GM12873 (cell line): ENCODE data around the gene TUBB4B.

Source experiments
- TF ChIP-seq, protein P1 (sequence below): IDR thresholded peaks from 2 replicates; pipeline ENCODE4 v1.5.1; 2012; ENCODE audit warnings: low read depth, mild to moderate bottlenecking, moderate library complexity, low read length, control low read depth; ENCODE audit not compliant: insufficient read depth; ENCODE audit errors: missing control alignments

The TUBB4B gene

DNA sequence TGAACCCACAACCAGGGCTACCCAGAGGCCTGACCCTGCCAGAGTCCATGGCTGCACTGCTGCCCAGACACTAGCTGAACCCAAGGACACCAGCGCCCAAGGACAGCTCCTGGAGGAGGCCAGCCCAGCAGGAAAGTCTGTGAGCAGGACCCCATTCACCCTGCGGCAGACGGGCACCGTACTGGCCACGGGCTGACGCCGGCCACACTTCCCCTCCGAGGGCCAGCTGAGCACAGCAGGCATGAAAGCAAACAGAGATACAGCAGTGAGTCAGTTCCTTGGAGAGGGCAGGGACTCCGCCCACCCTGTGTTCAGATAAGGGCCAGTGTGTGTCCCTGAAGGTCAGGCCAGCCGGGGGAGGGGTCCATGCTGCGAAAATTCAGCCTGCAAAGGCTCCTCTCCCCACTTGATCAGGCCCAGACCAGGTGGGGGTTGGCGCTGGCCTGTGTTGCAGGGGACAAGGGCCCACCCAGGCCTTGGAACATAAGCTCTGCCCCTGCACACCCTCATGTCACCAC lies 22.3 kb upstream of the TUBB4B start:
- TF ChIP-seq, protein P1, sequence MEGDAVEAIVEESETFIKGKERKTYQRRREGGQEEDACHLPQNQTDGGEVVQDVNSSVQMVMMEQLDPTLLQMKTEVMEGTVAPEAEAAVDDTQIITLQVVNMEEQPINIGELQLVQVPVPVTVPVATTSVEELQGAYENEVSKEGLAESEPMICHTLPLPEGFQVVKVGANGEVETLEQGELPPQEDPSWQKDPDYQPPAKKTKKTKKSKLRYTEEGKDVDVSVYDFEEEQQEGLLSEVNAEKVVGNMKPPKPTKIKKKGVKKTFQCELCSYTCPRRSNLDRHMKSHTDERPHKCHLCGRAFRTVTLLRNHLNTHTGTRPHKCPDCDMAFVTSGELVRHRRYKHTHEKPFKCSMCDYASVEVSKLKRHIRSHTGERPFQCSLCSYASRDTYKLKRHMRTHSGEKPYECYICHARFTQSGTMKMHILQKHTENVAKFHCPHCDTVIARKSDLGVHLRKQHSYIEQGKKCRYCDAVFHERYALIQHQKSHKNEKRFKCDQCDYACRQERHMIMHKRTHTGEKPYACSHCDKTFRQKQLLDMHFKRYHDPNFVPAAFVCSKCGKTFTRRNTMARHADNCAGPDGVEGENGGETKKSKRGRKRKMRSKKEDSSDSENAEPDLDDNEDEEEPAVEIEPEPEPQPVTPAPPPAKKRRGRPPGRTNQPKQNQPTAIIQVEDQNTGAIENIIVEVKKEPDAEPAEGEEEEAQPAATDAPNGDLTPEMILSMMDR: no peak

DNA sequence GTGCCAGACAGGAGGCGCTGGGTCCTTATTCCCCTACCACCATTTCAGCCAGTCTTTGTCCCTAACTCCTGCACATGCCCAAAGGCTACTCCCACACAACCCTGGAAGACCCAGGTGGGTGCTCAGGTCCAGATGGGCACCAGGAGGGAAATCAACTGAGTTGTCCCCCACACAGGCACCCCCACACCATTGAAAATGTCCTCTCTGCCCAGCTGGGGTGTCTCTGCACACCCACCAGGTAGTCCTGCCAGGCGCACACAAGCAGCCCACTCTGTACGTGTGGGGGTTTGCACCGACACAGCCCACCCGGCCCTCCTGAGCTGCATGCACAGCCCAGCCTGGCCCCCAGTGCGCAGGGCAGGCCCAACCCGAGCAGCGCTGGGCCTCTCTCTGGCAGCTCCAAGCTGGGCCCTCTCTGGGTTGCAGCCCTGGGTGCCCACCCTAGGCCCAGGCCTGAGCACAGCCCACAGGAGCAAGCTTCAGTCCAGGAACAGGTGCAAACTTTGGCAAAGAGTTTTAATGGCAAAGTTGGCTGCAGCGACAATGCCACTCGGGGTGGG lies 21.2 kb upstream of the TUBB4B start:
- TF ChIP-seq, protein P1: no peak

DNA sequence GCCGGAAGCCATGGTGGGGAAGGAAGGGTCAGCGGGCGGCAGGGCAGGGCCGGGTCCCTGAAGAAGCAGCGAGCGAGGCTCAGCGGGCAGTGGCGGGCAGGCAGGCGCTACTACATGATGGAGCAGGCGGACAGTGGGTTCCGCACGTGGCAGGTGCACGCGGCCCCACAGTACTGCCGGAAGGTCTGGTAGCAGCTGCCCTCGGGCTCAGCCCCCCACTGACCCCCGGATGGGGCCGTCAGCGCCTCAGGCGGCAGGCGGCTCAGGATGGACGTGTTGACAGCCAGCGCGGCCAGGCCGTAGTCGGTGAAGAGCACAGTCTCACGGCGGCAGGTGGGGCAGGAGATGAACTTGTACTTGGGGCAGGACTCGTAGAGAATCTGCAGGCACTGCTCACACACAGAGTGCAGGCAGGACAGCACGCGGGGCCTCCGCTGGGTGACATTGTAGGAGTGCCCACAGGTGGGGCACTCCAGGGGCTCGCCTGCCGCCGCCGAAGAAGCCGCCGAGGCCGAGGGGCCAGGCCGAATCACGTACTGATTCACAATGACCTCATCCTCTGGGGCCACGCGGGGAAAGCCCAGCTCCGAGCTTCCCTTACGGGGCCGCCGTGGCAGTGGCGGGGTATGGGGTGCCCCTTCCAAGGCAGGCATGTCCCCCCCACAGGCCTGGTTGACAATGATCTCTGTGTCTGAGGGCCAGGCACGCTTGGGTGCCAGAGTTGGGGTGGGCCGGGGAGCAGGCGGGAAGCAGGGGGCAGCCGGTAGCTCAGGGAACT lies 20.6 kb upstream of the TUBB4B start:
- TF ChIP-seq, protein P1: no peak

DNA sequence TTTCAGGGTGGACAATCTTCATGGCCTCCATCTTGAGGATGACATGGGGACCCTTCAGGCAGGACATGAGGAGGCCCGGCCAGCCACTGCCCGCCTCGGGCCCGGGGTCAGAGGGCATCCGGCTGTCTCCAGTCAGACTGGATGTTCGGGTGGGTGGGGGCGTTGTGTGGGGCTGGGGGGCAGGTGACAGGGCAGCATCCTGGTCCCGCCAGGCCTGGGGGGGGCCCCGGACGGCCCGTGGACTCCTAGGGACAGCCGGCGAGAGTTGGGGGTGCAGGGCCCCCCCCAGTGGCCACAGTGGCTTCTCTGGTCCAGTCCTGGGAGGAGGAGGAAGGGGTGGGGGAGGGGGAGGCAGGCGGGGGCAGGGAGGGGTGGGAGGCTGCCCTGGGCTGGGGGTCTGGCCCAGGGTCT lies 20.0 kb upstream of the TUBB4B start:
- TF ChIP-seq, protein P1: no peak

DNA sequence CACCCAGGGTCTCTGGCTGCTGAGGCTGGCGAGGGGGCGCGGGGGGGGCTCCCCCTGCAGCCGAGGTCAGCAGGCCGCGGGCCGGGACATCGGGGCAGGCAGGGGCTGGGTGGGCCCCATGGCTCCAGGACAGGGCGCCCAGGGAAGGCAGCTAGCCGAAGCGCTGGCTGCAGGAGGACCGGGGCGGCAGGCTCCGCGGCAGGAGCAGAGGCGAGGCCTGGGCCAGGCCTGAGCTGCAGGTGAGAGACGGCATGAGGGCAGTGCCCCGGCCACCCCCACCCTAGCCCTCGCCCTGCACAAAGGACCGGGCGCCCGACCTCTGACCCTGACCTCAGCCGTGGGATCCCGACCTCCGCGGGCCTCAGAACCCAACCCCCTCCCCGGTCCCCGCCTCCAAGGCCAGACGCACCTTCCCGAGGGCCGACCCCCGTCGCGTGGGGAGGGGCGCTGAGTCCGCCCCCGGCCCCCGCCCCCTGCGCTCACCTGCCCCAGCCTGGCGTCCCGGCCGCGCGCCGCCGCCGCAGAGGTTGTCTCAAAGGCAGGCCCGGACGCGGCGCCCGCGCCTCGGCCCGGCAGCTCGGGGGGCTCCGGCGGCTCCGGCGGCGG lies 19.5 kb upstream of the TUBB4B start:
- TF ChIP-seq, protein P1: no peak

DNA sequence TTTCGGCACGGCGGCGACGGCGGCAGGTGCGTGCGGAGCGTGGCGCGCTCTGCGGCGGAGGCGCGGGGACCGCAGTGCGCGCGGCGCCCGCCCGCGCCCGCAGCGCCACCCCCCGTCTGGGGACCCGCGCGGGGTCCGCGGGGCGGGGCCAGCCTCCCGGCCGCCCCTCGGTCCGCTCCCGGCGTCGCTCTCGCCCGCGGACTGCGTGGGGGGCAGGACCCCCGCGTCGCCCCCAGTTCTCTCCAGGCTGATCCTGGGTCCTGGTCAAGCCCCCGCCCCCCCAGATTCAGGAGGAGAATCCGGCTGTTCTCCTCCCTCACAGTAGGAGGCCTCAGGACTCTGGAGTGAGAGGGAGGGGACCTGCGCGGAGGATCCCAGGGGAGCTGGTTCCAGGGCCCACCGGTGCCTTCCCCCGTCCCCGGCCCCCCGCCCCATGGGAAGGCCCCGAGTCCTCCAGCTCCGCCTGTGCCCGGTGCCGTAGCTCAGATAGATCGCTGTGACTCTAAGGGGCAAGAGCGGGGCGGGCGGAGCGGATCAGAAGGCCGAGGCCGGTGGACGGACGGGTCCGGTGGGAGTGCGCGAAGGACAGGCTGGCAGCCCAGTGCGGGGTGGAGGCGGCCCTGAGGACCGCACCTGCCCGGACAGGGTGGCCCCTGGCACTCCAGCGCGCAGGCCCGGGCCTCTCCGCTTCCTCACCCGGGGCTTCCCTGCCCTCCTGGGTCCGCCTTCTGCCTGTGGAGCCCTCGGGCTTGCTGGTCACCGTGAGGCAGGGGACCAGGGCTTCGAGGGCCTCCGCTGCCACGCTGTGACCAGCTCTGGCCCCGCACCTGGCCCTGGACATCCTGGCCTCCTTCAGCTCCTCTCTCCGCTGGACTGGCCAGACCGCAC lies 18.7 kb upstream of the TUBB4B start, which contains the start of gene RNF208:
RNF208 (minus strand) TSS at position 51 of the 888 bp plus-strand sequence. CDS start 1,028 bp downstream, outside the sequence.
- TF ChIP-seq, protein P1: no peak
